Osteoblast (primary cell): ENCODE measurements around the gene OAF. TPM values are rescaled to one million over a fixed set of nuclear protein-coding genes. Genes with fewer than 3 reads are reported as not detected.
A peak's percentile ranks its signal among the peaks of the same experiment; 100 is the strongest.

ENCODE experiments used
- DNase-seq: peaks from one replicate; pipeline ENCODE4 v3.0.0; 2011; ENCODE audit warnings: low spot score, mixed read lengths; ENCODE audit not compliant: insufficient read length; ENCODE audit errors: missing footprints
- H2AFZ ChIP-seq: 2 replicates; pipeline ENCODE4 v1.6.0; 2011; ENCODE audit warnings: mild to moderate bottlenecking, low read length
- H3K27ac ChIP-seq: 2 replicates; pipeline ENCODE4 v1.5.1; 2011; ENCODE audit warnings: mild to moderate bottlenecking, low read depth, low read length, moderate library complexity
- H3K27me3 ChIP-seq: 2 replicates; pipeline ENCODE4 v1.6.0; 2012; ENCODE audit warnings: mild to moderate bottlenecking, control low read depth, inconsistent platforms, low read length, moderate library complexity; ENCODE audit not compliant: insufficient read depth
- H3K36me3 ChIP-seq: 2 replicates; pipeline ENCODE4 v1.5.1; 2011; ENCODE audit warnings: mild to moderate bottlenecking, low read length, control low read depth, moderate library complexity; ENCODE audit not compliant: insufficient read depth
- H3K4me1 ChIP-seq: 2 replicates; pipeline ENCODE4 v1.5.1; 2011; ENCODE audit warnings: mild to moderate bottlenecking, low read length, control low read depth, moderate library complexity; ENCODE audit not compliant: insufficient read depth
- H3K4me2 ChIP-seq: 2 replicates; pipeline ENCODE4 v1.6.0; 2011; ENCODE audit warnings: mild to moderate bottlenecking, low read length; ENCODE audit not compliant: insufficient read depth
- H3K4me3 ChIP-seq: fragments of 200-600 bp; sonication (generic); 3 replicates; pipeline ENCODE4 v1.5.1; 2012; ENCODE audit warnings: mild to moderate bottlenecking, low read length, inconsistent platforms; ENCODE audit not compliant: insufficient read depth
- H3K79me2 ChIP-seq: 2 replicates; pipeline ENCODE4 v1.6.0; 2012; ENCODE audit warnings: mild to moderate bottlenecking, low read length, control low read depth, inconsistent platforms; ENCODE audit not compliant: insufficient read depth
- H3K9me3 ChIP-seq: 2 replicates; pipeline ENCODE4 v1.5.1; 2011; ENCODE audit warnings: low read depth, low read length, control low read depth
- H4K20me1 ChIP-seq: 2 replicates; pipeline ENCODE4 v1.6.0; 2012; ENCODE audit warnings: mild to moderate bottlenecking, low read length, control low read depth; ENCODE audit not compliant: insufficient read depth
- CTCF ChIP-seq: IDR thresholded peaks from 2 replicates; pipeline ENCODE4 v1.5.1; 2011; ENCODE audit warnings: mild to moderate bottlenecking, low read depth, low read length, moderate library complexity; ENCODE audit errors: extremely low read depth
- total RNA-seq: library from RNA; depleted of rRNA; stranded (reverse); fragments of >200 nt; gene quantifications from 2 replicates; pipeline ENCODE4 v1.2.3, GENCODE V29; 2012

Gene OAF
- total RNA-seq, 1 donor = 7.2 TPM

DNA sequence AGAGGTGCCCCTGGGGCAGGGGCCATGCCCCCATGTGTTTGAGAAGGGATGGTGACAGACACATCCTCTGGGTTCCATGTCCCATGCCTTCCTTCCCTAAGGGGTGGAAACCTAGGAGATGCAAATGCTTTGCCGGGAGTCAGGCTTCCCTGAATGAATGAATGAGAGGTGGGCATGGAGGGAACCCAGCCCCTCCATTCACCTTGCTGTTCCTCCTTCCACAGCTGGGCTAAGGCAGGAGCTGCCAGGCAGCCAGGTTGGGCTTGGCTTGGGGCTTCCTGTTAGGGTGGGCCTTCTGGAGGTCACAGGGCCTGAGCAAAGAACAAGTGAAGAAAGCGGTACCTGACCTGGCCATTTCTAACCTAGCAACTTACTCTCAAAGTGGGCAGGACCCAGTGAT lies 30.0 kb downstream of the OAF start:
- peaks cover 90% of the 10 kb centered on the region for H3K27me3 ChIP-seq
- H3K79me2 ChIP-seq = no peaks in the 10 kb centered on the region
- H4K20me1 ChIP-seq = no peaks in the 10 kb centered on the region
- TF ChIP-seq CTCF = no peak
- H3K4me3 ChIP-seq = no peak overlapping the region
- H3K4me2 ChIP-seq = no peak overlapping the region
- no peak overlapping the region for H2AFZ ChIP-seq
- H3K4me1 ChIP-seq = no peaks in the 10 kb centered on the region
- no peaks in the 10 kb centered on the region for H3K9me3 ChIP-seq
- H3K27ac ChIP-seq = no peak overlapping the region
- no peaks in the 10 kb centered on the region for H3K36me3 ChIP-seq
- DNase-seq = no peak

- H3K36me3 ChIP-seq = no peaks in the 10 kb centered on the region
- H3K79me2 ChIP-seq = no peaks in the 10 kb centered on the region
- H3K4me1 ChIP-seq = no peaks in the 10 kb centered on the region
- peak; percentile 70 for DNase-seq
- H2AFZ ChIP-seq = no peak overlapping the region
- no peaks in the 10 kb centered on the region for H4K20me1 ChIP-seq
- peaks cover 94% of the 10 kb centered on the region for H3K27me3 ChIP-seq
- H3K4me2 ChIP-seq = no peak overlapping the region
- no peaks in the 10 kb centered on the region for H3K9me3 ChIP-seq
- no peak overlapping the region for H3K27ac ChIP-seq
- TF ChIP-seq CTCF = no peak
- H3K4me3 ChIP-seq = no peak overlapping the region
Observed at GRCh38 chr11:120241277-120241676, 30.4 kb downstream of the OAF start.

DNA sequence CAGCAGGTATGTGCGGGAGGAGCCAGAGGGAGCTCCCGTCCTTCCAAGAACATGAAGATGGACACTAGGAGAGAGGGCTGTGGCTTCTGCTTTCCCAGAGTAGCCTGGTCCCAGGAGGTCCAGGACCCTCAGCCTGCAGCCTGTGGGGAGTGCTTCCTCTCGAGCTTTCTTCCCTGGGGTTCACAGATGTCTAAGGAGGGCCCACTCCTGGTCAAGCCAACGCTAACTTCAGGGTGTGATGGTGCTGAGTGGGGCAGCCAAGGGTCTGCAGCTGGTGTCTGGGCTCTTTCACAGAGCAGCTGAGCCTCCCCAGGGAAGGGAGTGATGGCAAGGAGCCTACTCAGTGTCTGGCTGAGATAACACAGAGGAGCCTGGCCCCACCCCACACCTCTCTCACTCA lies 32.4 kb downstream of the OAF start:
- H3K36me3 ChIP-seq = no peaks in the 10 kb centered on the region
- no peaks in the 10 kb centered on the region for H3K9me3 ChIP-seq
- H4K20me1 ChIP-seq = no peaks in the 10 kb centered on the region
- no peak overlapping the region for H2AFZ ChIP-seq
- no peak for TF ChIP-seq CTCF
- peak; percentile 26 for DNase-seq
- no peak overlapping the region for H3K4me2 ChIP-seq
- H3K27ac ChIP-seq = no peak overlapping the region
- H3K79me2 ChIP-seq = no peaks in the 10 kb centered on the region
- no peak overlapping the region for H3K4me3 ChIP-seq
- peaks cover 93% of the 10 kb centered on the region for H3K27me3 ChIP-seq
- H3K4me1 ChIP-seq = peaks cover 1% of the 10 kb centered on the region

GRCh38 chr11:120244476-120245365 lies 33.9 kb downstream of the OAF start:
- no peak overlapping the region for H3K4me3 ChIP-seq
- no peak for TF ChIP-seq CTCF
- no peak overlapping the region for H3K4me2 ChIP-seq
- H3K79me2 ChIP-seq = no peaks in the 10 kb centered on the region
- peaks cover 11% of the 10 kb centered on the region for H3K4me1 ChIP-seq
- H3K27me3 ChIP-seq = peaks cover 78% of the 10 kb centered on the region
- no peak overlapping the region for H3K27ac ChIP-seq
- H3K9me3 ChIP-seq = no peaks in the 10 kb centered on the region
- DNase-seq = peak; percentile 73
- H4K20me1 ChIP-seq = no peaks in the 10 kb centered on the region
- no peak overlapping the region for H2AFZ ChIP-seq
- H3K36me3 ChIP-seq = no peaks in the 10 kb centered on the region
